Effector memory CD4-positive, alpha-beta T cell (primary cell): Measurements from ENCODE around the gene ADGRG2.

ENCODE experiments used
- DNase-seq, 3 donors: peaks; one replicate each; pipeline ENCODE4 v3.0.0-alpha.2; 2020
- H3K27ac ChIP-seq: 2 replicates; pipeline ENCODE4 v1.7.0; 2013; ENCODE audit warnings: mild to moderate bottlenecking, low read length, moderate library complexity; ENCODE audit not compliant: insufficient read depth, poor library complexity, severe bottlenecking
- H3K27me3 ChIP-seq: replicated peaks from 2 replicates; pipeline ENCODE4 v1.7.0; 2013; ENCODE audit warnings: mild to moderate bottlenecking, low read length; ENCODE audit not compliant: insufficient read depth, control insufficient read depth, poor library complexity, severe bottlenecking
- H3K36me3 ChIP-seq: 2 replicates; pipeline ENCODE4 v1.7.0; 2013; ENCODE audit warnings: mild to moderate bottlenecking, low read length, moderate library complexity; ENCODE audit not compliant: control insufficient read depth, insufficient read depth
- H3K4me1 ChIP-seq: 2 replicates; pipeline ENCODE4 v1.7.0; 2013; ENCODE audit warnings: low read length, mild to moderate bottlenecking; ENCODE audit not compliant: control insufficient read depth, insufficient read depth, poor library complexity, severe bottlenecking
- H3K4me3 ChIP-seq: 2 replicates; pipeline ENCODE4 v1.7.0; 2013; ENCODE audit warnings: low read length, low read depth, mild to moderate bottlenecking; ENCODE audit not compliant: insufficient read depth, poor library complexity, severe bottlenecking
- H3K9me3 ChIP-seq: 2 replicates; pipeline ENCODE4 v1.7.0; 2013; ENCODE audit warnings: mild to moderate bottlenecking, low read length, moderate library complexity; ENCODE audit not compliant: control insufficient read depth

The ADGRG2 gene

GRCh38 chrX:18970465-18970864 is 151.8 kb downstream of the ADGRG2 start:
- Histone ChIP-seq H3K27ac (no peak overlapping the region), H3K9me3 (no peaks in the 10 kb centered on the region), H3K4me3 (no peak overlapping the region), H3K27me3 (no peaks in the 10 kb centered on the region), H3K4me1 (no peaks in the 10 kb centered on the region), H3K36me3 (no peaks in the 10 kb centered on the region)
- DNase-seq = no peak

DNA sequence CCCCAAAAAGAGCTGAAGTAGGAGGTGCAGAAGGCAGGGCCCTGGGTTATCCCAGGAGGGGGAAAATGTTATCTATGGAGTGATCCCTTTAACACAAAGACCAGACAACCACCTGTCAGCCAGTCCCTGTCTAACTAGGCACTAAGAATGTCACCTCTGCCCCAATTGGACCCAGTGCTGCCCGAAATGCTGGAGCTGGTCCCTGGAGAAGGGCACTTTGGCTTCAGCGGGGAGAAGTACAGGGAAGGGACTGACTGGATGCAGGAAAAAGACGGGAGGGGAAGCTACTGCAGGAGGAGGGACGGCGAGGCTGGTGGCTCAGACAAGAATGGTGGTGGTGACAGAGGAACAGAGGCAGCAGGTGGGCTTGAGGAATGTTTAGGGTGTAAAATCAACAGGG is 155.6 kb downstream of the ADGRG2 start:
- no peak overlapping the region for H3K4me3 ChIP-seq
- H3K27ac ChIP-seq = no peak overlapping the region
- no peaks in the 10 kb centered on the region for H3K27me3 ChIP-seq
- DNase-seq = no peak
- H3K9me3 ChIP-seq = no peaks in the 10 kb centered on the region
- H3K4me1 ChIP-seq = no peaks in the 10 kb centered on the region
- H3K36me3 ChIP-seq = no peaks in the 10 kb centered on the region

DNA sequence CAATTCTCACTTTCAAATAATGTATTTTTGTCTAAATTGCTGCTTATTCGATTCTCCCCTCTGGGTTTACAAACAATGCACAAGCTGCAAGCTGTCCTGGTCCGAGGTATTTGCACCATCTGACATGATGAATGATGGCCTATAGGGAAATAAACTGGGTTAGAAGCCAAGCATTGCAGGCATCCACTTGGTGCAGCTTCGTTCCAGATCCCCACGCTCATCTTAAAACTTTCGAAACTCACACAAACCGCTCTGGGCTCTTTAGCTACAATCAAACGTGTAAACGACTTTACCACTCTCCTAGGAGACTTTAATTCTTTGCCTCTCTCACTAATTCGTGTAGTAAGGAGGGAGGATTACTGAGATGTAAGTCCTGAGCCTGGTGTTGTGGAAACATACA is 157.4 kb downstream of the ADGRG2 start:
- H3K27me3 ChIP-seq = no peaks in the 10 kb centered on the region
- H3K27ac ChIP-seq = no peak overlapping the region
- no peaks in the 10 kb centered on the region for H3K4me1 ChIP-seq
- no peaks in the 10 kb centered on the region for H3K36me3 ChIP-seq
- no peaks in the 10 kb centered on the region for H3K9me3 ChIP-seq
- no peak overlapping the region for H3K4me3 ChIP-seq
- no peak for DNase-seq

GRCh38 chrX:18964026-18964425 is 158.2 kb downstream of the ADGRG2 start:
- Histone ChIP-seq H3K27ac (no peak overlapping the region), H3K4me3 (no peak overlapping the region), H3K9me3 (no peaks in the 10 kb centered on the region), H3K27me3 (no peaks in the 10 kb centered on the region), H3K4me1 (no peaks in the 10 kb centered on the region), H3K36me3 (no peaks in the 10 kb centered on the region)
- DNase-seq = no peak

DNA sequence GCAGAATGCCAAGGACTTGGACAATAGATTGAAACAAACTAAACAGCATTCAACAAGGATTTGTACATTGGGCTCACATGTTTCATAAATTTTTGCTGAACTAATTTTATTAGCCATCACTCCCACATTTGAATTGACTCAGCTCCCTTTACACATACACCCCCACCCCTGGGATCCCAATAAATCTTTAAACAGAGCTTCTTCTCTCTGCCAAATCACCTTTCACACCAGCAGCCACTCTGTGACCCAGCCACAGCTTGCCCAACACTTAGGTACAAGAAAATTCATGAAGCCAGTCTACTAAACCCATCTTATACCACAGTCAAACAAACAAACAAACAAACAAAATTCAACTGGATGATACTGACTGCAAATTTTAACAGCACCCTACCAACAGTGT is 159.9 kb downstream of the ADGRG2 start:
- DNase-seq = no peak
- no peak overlapping the region for H3K27ac ChIP-seq
- H3K4me3 ChIP-seq = no peak overlapping the region
- no peaks in the 10 kb centered on the region for H3K36me3 ChIP-seq
- no peaks in the 10 kb centered on the region for H3K4me1 ChIP-seq
- no peaks in the 10 kb centered on the region for H3K9me3 ChIP-seq
- no peaks in the 10 kb centered on the region for H3K27me3 ChIP-seq

GRCh38 chrX:18961686-18962085 is 160.6 kb downstream of the ADGRG2 start:
- no peaks in the 10 kb centered on the region for H3K27me3 ChIP-seq
- no peak overlapping the region for H3K4me3 ChIP-seq
- H3K4me1 ChIP-seq = no peaks in the 10 kb centered on the region
- no peaks in the 10 kb centered on the region for H3K9me3 ChIP-seq
- no peak for DNase-seq
- no peak overlapping the region for H3K27ac ChIP-seq
- no peaks in the 10 kb centered on the region for H3K36me3 ChIP-seq

DNA sequence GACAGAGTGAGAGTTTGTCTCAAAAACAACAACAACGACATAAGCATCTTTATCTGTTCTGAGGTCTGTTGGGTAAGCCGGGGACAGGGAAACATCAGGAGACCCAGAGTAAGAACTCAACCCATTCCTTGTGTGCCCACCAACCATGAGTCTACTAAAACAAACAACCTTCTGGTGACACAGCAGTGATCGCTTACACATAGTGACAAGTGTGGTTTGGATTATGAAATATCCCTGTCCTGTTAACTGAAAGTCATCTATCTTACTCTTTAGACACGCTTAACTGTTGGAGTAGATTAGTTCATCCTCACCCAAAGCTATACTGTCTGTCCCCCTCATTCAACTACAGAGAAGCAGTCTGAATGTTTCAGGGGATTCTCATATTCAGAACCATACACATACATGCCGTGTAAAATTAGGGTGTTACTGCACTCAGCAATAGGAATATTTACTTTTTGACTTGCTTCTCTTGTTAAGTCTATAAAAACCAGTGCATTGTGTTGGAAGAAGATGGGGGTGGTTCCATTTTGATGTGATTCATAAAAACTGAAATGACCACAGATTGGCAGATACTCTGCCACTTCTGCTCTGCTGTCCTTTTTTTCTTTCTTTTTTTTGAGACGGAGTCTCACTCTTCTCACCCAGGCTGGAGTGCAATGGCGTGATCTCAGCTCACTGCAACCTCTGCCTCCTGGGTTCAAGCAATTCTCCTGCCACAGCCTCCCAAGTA is 165.8 kb downstream of the ADGRG2 start:
- Histone ChIP-seq H3K4me1 (no peaks in the 10 kb centered on the region), H3K36me3 (no peaks in the 10 kb centered on the region), H3K9me3 (no peaks in the 10 kb centered on the region), H3K27ac (no peak overlapping the region), H3K27me3 (no peaks in the 10 kb centered on the region), H3K4me3 (no peak overlapping the region)
- DNase-seq = no peak

DNA sequence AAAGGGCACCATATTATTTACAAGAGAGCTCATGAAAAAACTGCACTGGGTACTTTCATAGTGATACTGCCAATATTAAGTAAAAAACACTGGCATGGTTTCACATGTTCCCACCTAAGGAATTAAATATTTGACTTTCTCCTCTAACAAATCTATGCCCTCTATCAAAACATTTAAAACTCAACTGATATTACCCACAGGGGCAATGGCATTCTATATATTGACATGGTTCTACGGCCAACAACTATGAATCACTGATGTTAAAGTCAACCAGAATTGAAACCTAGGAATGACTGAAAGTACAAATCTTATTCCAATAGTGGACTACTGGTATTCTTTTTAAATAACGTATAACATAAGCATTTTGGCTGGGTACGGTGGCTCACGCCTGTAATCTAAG is 166.6 kb downstream of the ADGRG2 start:
- DNase-seq = no peak
- H3K4me3 ChIP-seq = no peak overlapping the region
- H3K27me3 ChIP-seq = no peaks in the 10 kb centered on the region
- H3K36me3 ChIP-seq = no peaks in the 10 kb centered on the region
- no peaks in the 10 kb centered on the region for H3K4me1 ChIP-seq
- no peak overlapping the region for H3K27ac ChIP-seq
- no peaks in the 10 kb centered on the region for H3K9me3 ChIP-seq

DNA sequence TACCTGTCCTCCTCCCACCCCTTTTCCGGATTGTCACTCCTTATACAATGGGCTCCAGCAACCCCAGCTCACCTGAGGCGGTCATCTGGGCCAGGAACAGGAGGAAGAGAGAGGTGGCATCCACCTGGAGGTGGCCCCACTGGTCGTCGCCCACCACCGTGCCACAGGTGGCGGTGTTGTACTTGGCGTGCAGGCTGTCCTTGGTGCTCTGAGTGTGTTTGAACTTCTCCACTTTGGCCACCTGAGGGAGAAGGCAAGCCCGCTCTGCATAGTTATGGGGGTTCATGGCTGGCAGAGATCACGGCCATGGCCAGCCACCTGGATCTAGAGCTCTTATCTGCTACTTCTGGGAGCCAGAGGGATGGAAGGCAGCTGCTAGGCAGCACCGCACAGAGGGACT is 171.2 kb downstream of the ADGRG2 start:
- Histone ChIP-seq H3K27ac (no peak overlapping the region), H3K4me1 (no peaks in the 10 kb centered on the region), H3K9me3 (no peaks in the 10 kb centered on the region), H3K36me3 (no peaks in the 10 kb centered on the region), H3K27me3 (no peaks in the 10 kb centered on the region), H3K4me3 (no peak overlapping the region)
- DNase-seq = no peak

DNA sequence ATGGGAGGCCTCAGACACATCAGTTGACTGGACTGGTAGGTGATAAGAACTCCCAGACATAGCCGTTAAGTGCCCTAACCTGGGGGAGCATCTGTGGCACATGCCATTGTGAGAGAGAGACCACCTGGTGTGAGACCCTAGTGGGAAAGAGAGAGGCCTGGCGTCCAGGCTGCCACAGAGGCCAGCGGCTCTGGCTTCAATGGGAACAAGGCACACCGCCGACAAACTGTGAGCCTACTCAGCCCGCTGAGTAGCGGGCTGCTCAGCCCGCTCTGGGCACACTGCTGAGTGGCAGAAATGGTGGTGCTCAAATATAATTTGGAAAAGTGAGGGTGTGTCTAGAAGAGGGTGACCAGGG is 172.3 kb downstream of the ADGRG2 start:
- no peak overlapping the region for H3K4me3 ChIP-seq

More for the DNA sequence above, 172.3 kb downstream of the ADGRG2 start:
- no peaks in the 10 kb centered on the region for H3K4me1 ChIP-seq
- no peaks in the 10 kb centered on the region for H3K27me3 ChIP-seq
- no peaks in the 10 kb centered on the region for H3K9me3 ChIP-seq
- no peak overlapping the region for H3K27ac ChIP-seq
- DNase-seq = no peak
- H3K36me3 ChIP-seq = peaks cover under 1% of the 10 kb centered on the region
